ENCODE measurements around the gene SLC39A11.

DNA sequence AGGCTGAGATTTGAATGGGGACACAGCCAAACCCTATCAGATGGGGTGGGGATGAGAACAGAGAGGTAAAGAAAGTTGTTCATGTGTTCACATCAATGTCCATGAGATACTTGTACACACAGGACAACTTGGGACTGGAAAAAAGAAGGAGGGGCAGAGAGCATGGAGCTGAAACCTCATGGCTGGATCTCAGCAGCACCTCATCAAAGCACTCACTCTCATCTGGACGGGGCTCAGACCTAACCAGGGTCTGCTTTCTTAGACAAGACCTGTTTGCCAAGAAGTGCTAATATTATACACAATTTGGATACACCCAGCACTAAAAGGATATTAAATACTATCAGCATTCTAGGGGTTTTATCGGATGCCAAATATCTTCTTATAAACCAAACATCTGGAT lies 399.8 kb downstream of the SLC39A11 start:
- TF ChIP-seq, protein P1, sequence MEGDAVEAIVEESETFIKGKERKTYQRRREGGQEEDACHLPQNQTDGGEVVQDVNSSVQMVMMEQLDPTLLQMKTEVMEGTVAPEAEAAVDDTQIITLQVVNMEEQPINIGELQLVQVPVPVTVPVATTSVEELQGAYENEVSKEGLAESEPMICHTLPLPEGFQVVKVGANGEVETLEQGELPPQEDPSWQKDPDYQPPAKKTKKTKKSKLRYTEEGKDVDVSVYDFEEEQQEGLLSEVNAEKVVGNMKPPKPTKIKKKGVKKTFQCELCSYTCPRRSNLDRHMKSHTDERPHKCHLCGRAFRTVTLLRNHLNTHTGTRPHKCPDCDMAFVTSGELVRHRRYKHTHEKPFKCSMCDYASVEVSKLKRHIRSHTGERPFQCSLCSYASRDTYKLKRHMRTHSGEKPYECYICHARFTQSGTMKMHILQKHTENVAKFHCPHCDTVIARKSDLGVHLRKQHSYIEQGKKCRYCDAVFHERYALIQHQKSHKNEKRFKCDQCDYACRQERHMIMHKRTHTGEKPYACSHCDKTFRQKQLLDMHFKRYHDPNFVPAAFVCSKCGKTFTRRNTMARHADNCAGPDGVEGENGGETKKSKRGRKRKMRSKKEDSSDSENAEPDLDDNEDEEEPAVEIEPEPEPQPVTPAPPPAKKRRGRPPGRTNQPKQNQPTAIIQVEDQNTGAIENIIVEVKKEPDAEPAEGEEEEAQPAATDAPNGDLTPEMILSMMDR (conservative IDR thresholded peaks at IDR 0.05; ENCODE audit: low read length) = no peak
- no peak for TF ChIP-seq EZH2phosphoT487 (IDR thresholded peaks at IDR 0.05; ENCODE audit: borderline replicate concordance, low read depth, low read length)

Data from OCI-LY7 (cell line).